IgD-negative memory B cell (primary cell): Measurements from ENCODE around the gene CDH13. TPM values are rescaled to one million over a fixed set of nuclear protein-coding genes. Genes with fewer than 3 reads are reported as not detected.

ENCODE experiments used
- H3K27ac Mint-ChIP-seq, 3 donors: one replicate each; pipeline ENCODE4 v1.8.0; 2020 to 2022; ENCODE audit warnings: mild to moderate bottlenecking in 3 of 3, mixed read lengths in 3 of 3, moderate library complexity in 1 of 3
- H3K27me3 Mint-ChIP-seq: one replicate; pipeline ENCODE4 v1.8.0; 2021; ENCODE audit warnings: mixed read lengths
- H3K36me3 Mint-ChIP-seq: one replicate; pipeline ENCODE4 v1.8.0; 2020; ENCODE audit warnings: mild to moderate bottlenecking, mixed read lengths
- H3K4me1 Mint-ChIP-seq, 3 donors: one replicate each; pipeline ENCODE4 v1.8.0; 2020 to 2022; ENCODE audit warnings: mixed read lengths in 3 of 3, mild to moderate bottlenecking in 1 of 3
- H3K4me3 Mint-ChIP-seq, 4 donors: one replicate each; pipeline ENCODE4 v1.8.0; 2020 to 2022; ENCODE audit warnings: mild to moderate bottlenecking in 4 of 4, mixed read lengths in 4 of 4, moderate library complexity in 3 of 4
- H3K9me3 Mint-ChIP-seq, 3 donors: one replicate each; pipeline ENCODE4 v1.8.0; 2020 to 2021; ENCODE audit warnings: mixed read lengths in 3 of 3, mild to moderate bottlenecking in 1 of 3
- polyA plus RNA-seq: library from polyadenylated mRNA; unstranded; fragments of 300-500 nt; fragmentation: Illumina TruSeq; gene quantifications from one replicate; pipeline ENCODE4 v1.2.3, GENCODE V29; 2021

CDH13 gene
- polyA plus RNA-seq, 1 donor from 2014 or later, result 0.23 TPM

DNA sequence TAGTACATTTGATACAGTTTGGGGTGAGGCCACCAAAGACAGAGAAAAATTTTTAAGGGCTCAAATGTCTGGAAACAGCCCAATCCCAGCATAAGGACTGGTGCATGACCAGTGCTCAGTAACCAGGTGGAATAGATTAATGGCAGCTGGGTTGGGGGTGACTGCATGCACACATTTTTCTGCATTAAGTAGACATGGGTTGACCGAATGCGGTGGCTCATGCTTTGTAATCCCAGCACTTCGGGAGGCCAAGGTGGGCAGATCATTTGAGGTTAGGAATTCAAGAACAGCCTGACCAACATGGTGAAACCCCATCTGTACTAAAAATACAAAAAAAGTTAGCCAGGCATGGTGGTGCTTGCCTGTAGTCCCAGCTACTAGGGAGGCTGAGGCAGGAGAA is 1060.0 kb downstream of the CDH13 start:
- no peak overlapping the region for H3K27ac Mint-ChIP-seq
- H3K4me1 Mint-ChIP-seq, result no peaks in the 10 kb centered on the region
- H3K36me3 Mint-ChIP-seq, result peaks cover 1% of the 10 kb centered on the region
- no peak overlapping the region for H3K4me3 Mint-ChIP-seq
- peaks cover 10% of the 10 kb centered on the region for H3K27me3 Mint-ChIP-seq
- H3K9me3 Mint-ChIP-seq, result no peaks in the 10 kb centered on the region

DNA sequence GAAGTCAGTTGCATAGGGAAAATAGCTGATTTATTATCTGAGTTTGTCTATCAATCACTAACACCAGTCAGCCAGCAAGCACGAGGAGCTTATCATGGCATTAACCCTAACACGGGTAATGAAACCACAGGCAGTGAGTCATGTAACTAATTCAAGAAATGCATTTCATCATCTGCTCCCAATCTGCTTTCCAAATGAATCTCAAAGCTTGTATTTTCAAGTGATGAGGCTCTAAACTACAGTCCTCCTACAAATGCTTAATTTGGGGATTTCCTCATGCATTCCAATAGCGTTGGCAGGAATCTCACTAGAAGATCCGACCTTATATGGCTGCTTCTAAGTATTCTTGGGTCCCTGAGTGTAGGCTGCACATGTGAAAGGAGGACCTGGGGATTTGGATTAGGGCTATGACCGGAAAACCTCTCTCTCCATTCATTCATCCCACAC is 1062.6 kb downstream of the CDH13 start:
- Mint-ChIP-seq H3K4me3 (no peak overlapping the region), H3K27ac (no peak overlapping the region), H3K27me3 (peaks cover 4% of the 10 kb centered on the region), H3K36me3 (peaks cover 1% of the 10 kb centered on the region), H3K4me1 (peaks cover 0 to 2% (median 0%) of the 10 kb centered on the region in 3 donors), H3K9me3 (no peaks in the 10 kb centered on the region)

DNA sequence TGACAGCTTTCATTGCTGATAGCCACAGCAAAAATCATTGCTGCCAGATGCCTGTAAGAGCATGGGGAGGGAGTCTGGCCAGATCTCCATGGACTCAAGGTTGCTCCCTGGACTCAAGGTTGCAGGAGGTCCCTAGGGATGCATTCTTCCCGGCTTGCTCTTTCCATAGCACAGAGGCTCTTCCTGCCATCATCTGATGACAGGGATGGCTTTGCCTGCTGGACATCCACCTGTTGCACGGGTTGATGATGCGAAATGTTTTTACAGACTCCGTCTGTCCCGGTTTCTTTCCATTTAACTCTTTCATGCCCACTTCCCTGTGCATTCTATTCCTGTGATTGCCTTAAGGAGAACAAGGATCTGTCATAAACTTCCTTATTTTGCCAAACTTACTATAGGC is 1065.5 kb downstream of the CDH13 start:
- Mint-ChIP-seq H3K27ac (no peak overlapping the region), H3K36me3 (peaks cover 1% of the 10 kb centered on the region), H3K9me3 (peaks cover 0 to 2% (median 0%) of the 10 kb centered on the region in 3 donors), H3K4me3 (no peak overlapping the region), H3K4me1 (peaks cover 0 to 2% (median 0%) of the 10 kb centered on the region in 3 donors), H3K27me3 (peaks cover 4% of the 10 kb centered on the region)

DNA sequence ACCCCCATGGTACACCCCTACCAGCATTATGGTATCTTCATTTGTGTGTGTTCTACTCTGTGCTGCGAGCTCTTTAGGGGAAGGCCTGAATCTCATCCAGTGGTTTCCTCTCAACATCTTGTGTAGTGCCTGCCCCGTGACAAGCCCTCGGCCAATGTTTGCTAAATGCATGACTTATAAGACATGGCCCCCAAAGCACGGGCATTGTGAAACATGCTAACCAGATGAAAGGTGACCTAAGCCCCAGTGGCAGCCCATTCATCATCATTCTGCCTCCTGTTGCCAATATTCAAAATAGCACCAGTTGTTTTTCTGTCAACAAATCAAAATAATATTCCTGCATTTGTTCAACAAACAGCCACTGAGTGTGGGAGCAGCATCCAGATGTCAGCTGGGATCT is 1072.2 kb downstream of the CDH13 start:
- no peaks in the 10 kb centered on the region for H3K36me3 Mint-ChIP-seq
- peaks cover 6% of the 10 kb centered on the region for H3K27me3 Mint-ChIP-seq
- H3K27ac Mint-ChIP-seq, result no peak overlapping the region
- peaks cover 0 to 2% (median 0%) of the 10 kb centered on the region in 3 donors for H3K9me3 Mint-ChIP-seq
- no peaks in the 10 kb centered on the region for H3K4me1 Mint-ChIP-seq
- no peak overlapping the region for H3K4me3 Mint-ChIP-seq

DNA sequence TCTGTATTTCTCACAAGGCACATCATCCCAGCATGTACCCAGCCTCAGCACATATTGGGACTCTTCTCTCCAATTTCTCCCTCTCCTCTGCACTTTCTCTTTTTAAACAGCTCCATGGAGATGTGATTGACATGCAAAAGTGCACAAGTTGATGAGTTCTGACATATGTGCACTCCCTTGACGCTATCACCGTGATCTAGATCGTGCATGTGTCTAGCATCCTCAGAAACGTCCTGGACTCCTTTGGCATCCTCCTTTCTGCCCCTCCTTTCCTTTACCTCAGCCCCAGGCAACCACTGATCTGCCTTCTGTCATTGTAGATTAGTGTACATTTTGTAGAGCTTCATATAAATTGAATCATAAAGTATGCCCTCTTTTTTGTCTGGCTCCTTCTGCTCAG is 1073.0 kb downstream of the CDH13 start:
- no peaks in the 10 kb centered on the region for H3K36me3 Mint-ChIP-seq
- no peak overlapping the region for H3K4me3 Mint-ChIP-seq
- H3K4me1 Mint-ChIP-seq, result no peaks in the 10 kb centered on the region
- no peak overlapping the region for H3K27ac Mint-ChIP-seq
- H3K9me3 Mint-ChIP-seq, result peaks cover 0 to 2% (median 0%) of the 10 kb centered on the region in 3 donors
- H3K27me3 Mint-ChIP-seq, result peaks cover 6% of the 10 kb centered on the region

DNA sequence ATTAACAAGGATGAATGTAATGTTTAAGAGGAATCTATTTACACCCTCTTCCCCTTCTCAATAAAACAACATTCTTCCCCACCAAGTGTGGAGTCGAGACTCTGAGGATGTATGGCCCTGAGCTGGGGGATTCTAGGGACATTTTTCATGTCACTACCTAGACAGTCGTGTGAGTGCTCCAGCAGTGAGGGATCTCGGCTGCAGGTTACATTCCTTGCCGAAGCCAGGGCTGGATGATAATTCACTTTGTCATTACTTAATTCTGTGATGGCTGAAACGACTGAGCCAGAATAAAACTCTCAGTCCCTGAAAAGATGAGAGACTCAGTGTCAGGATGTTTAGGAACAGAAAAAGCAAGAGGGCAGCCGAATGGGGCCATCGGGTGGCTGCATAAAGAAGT is 1074.1 kb downstream of the CDH13 start:
- H3K27ac Mint-ChIP-seq, result no peak overlapping the region

DNA sequence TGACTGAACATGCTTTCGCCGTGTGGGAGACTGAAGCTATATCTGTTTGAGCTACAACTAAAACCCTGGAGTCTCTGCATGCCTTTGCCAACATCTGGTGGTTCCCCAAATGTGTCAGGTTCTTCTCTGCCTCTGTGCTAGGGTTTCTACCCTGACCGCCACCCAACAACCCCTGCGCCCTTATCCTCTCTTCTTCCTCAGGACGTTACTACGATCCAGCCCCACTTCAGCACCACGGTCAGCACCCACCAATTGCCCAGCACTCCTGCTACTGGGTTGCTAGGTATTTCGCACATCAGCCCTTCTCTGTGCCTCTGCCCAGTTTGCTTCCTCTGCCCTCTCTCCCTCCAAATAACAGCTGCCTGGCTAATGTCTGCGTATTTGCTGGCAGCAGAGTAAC is 1074.7 kb downstream of the CDH13 start:
- Mint-ChIP-seq H3K27me3 (peaks cover 6% of the 10 kb centered on the region), H3K9me3 (peaks cover 0 to 3% (median 0%) of the 10 kb centered on the region in 3 donors), H3K4me1 (no peaks in the 10 kb centered on the region), H3K36me3 (no peaks in the 10 kb centered on the region), H3K27ac (no peak overlapping the region), H3K4me3 (no peak overlapping the region)

More for the DNA sequence above, 1074.1 kb downstream of the CDH13 start:
- peaks cover 0 to 2% (median 0%) of the 10 kb centered on the region in 3 donors for H3K9me3 Mint-ChIP-seq
- H3K36me3 Mint-ChIP-seq, result no peaks in the 10 kb centered on the region
- H3K4me3 Mint-ChIP-seq, result no peak overlapping the region
- peaks cover 6% of the 10 kb centered on the region for H3K27me3 Mint-ChIP-seq
- no peaks in the 10 kb centered on the region for H3K4me1 Mint-ChIP-seq

DNA sequence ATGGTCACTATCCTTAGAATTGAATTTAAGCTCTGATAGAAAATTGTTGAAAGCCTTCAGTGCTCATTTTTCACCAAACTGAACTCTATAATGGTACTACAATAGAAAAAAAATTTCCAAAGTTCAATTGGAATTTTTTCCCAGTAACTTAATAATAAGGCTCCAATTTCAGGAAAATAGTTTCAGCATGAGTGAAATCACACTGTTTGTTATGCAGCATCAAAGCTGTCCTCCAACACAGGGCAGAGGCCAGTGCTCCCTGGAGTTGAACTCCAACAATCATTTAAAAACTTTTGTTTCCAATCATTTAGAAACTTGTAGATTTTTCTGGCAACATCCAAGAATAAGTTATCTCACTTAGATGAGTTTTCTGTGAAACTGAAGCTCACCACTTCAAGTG is 1077.9 kb downstream of the CDH13 start:
- Mint-ChIP-seq H3K9me3 (peaks cover 0 to 1% (median 0%) of the 10 kb centered on the region in 3 donors), H3K4me3 (no peak overlapping the region), H3K36me3 (no peaks in the 10 kb centered on the region), H3K27ac (no peak overlapping the region), H3K4me1 (no peaks in the 10 kb centered on the region), H3K27me3 (peaks cover 6% of the 10 kb centered on the region)

DNA sequence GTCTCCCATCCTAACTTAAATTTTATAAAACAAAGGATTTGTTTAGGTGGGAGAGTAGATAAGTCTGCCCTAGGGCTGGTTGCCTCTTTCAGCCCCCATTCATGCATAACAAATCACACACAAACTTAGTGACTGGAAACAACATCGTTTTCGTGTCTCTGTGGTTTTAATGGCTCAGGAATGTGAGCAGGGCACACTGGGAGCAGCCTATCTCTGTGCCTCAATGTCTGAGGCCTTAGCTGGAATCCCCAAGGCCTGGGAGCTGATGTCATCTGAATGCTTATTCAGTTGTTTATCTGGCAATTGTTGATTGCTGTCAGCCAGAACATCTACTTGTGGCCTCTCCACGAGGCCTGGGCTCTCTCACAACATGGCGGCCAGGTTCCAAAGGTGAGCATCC is 1079.1 kb downstream of the CDH13 start:
- Mint-ChIP-seq H3K27me3 (peaks cover 7% of the 10 kb centered on the region), H3K9me3 (peaks cover 0 to 1% (median 0%) of the 10 kb centered on the region in 3 donors), H3K36me3 (no peaks in the 10 kb centered on the region)

DNA sequence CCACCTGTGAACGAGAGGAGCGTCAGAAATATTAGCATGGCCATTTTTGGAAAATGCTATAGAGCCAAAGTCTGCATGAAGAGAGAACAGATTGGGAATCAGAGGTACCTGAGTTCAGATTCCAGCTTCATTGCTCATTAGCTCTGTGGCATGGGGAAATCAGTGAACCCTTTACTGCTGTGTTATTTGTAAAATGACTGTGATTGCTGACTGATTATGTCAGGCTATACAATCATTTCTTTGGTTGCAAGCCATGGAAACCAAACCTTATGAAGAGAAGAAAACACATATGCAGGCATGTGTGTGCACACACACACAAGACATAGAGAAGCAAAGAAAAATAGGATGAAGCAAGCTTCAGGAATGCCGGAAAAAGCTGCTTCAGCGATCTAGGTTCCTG is 1079.6 kb downstream of the CDH13 start:
- peaks cover 7% of the 10 kb centered on the region for H3K27me3 Mint-ChIP-seq
- H3K4me1 Mint-ChIP-seq, result no peaks in the 10 kb centered on the region
- H3K36me3 Mint-ChIP-seq, result no peaks in the 10 kb centered on the region
- H3K4me3 Mint-ChIP-seq, result peak overlapping the region in 1 of 4 donors; percentile 19
- no peak overlapping the region for H3K27ac Mint-ChIP-seq
- peaks cover 0 to 1% (median 0%) of the 10 kb centered on the region in 3 donors for H3K9me3 Mint-ChIP-seq

More for the DNA sequence above, 1079.1 kb downstream of the CDH13 start:
- Mint-ChIP-seq H3K4me3 (peak overlapping the region in 1 of 4 donors; percentile 19), H3K4me1 (no peaks in the 10 kb centered on the region), H3K27ac (no peak overlapping the region)

DNA sequence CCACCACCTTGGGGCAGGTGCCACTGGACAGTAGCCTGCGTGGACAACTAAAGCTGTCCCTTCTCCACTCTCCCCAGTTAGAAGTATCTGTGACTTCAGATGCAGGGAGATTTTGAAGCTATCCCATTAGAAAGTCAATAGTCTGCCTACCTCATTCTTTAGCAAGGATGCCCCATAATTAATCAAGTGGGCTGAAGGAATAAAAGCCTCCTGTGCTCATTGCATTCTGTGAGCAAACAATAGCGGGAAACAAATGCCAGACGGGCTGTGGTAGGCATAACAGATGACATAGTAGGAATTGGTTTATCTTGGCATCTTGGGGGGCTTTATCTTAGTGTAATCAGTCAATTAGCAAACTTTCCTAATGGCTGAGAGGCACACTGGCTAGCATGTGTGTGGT is 1084.3 kb downstream of the CDH13 start:
- H3K27me3 Mint-ChIP-seq, result peaks cover 2% of the 10 kb centered on the region
- H3K36me3 Mint-ChIP-seq, result no peaks in the 10 kb centered on the region
- H3K27ac Mint-ChIP-seq, result no peak overlapping the region
- H3K4me1 Mint-ChIP-seq, result no peaks in the 10 kb centered on the region
- peaks cover 0 to 1% (median 0%) of the 10 kb centered on the region in 3 donors for H3K9me3 Mint-ChIP-seq
- H3K4me3 Mint-ChIP-seq, result no peak overlapping the region

DNA sequence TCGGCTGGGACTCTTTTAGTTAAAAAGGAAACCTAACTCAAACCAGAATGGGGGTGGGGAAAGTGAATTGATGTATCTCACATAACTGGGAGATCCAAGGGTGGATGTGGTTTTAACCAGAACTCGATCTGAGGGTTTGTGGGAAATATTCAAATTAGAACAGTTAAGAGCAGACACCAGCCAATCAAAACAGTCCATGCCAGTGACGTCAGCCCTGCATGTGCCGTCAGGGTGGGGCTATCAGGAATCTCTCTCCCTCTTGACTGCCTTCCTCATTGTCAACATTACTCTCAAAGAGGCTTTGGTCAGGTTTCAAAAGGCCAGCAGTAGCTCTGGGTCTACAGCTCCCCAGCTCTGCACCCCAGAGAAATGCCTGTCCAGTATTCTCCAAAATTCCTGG is 1086.8 kb downstream of the CDH13 start:
- Mint-ChIP-seq H3K4me1 (no peaks in the 10 kb centered on the region), H3K4me3 (no peak overlapping the region), H3K9me3 (no peaks in the 10 kb centered on the region), H3K27me3 (peaks cover 10% of the 10 kb centered on the region), H3K27ac (no peak overlapping the region), H3K36me3 (no peaks in the 10 kb centered on the region)

DNA sequence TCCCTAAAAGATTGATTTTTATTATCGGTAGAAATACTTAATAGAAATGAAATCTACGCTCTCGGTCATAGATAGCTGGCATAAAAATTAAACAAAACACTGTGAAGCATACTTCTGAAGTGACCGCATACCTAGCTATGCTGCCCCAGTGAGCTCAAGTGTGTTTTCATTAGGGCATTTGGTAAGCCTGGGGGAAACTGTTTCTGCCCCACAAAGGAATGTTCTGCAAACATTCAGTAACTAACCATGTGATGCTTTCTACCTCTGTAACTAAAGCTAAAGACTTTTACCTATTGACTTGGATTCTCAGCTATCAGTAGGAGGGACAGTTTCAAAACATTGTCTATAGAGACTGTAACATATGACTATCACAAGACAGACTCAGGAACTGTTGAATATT is 1087.5 kb downstream of the CDH13 start:
- Mint-ChIP-seq H3K4me3 (no peak overlapping the region), H3K36me3 (no peaks in the 10 kb centered on the region), H3K27me3 (peaks cover 11% of the 10 kb centered on the region), H3K9me3 (no peaks in the 10 kb centered on the region), H3K4me1 (no peaks in the 10 kb centered on the region), H3K27ac (no peak overlapping the region)

DNA sequence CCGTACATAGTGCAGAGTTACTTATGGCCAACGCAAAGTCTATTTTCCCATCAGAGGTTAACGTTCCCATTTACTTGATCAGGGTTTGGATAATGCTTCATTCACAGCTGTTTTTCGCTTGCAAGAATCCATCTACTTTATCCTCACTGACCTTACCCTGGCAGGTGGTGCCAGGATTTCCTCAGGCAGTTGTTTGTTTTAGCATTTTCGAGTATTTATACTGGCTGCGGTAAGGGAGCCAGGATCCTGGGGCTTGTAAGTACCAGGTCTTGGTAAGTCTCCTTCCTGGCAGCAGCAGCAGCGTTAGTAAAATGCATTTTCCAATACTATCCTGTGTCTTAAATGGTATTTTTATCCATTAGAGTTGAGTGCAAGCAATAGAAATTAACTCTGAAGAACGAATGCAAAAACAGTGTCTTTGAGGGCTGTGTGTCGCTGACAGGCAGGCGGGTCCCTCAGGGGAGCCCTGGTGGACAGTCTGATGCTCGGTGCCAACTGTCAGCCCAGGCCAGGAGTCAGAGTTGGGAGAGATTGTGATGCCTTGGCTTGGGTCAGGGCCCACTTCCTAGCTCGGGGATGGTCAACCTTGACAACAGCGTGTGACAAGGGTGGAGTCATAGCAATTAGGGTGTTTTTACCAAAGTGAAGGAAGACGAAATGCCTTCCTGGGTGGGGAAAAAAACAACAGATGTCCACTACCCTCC is 1088.6 kb downstream of the CDH13 start:
- Mint-ChIP-seq H3K9me3 (no peaks in the 10 kb centered on the region), H3K4me1 (no peaks in the 10 kb centered on the region), H3K27me3 (peaks cover 13% of the 10 kb centered on the region), H3K4me3 (no peak overlapping the region), H3K36me3 (no peaks in the 10 kb centered on the region), H3K27ac (no peak overlapping the region)

DNA sequence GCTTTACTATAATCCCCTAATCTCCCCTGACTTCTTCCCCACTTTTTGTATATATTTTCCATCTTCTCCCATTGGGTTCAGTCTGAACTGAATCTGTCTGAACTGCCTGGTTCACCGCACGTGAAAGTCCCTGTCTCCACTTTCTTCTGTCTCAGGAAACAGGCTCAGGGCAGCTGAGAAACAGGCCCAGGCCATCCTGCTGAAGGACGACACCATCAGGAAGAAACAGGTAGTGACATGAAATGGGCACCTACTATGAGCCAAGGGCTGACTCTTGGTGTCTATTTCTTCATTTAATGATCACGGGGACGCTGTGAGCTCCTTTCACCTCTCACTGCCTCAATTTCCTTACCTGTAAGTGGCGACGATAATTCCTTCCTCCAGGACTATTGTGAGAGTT is 1090.5 kb downstream of the CDH13 start:
- H3K9me3 Mint-ChIP-seq, result no peaks in the 10 kb centered on the region
- peak overlapping the region in 1 of 3 donors; percentile 84 for H3K27ac Mint-ChIP-seq
- no peaks in the 10 kb centered on the region for H3K4me1 Mint-ChIP-seq
- no peaks in the 10 kb centered on the region for H3K36me3 Mint-ChIP-seq
- H3K27me3 Mint-ChIP-seq, result peaks cover 15% of the 10 kb centered on the region
- H3K4me3 Mint-ChIP-seq, result no peak overlapping the region

DNA sequence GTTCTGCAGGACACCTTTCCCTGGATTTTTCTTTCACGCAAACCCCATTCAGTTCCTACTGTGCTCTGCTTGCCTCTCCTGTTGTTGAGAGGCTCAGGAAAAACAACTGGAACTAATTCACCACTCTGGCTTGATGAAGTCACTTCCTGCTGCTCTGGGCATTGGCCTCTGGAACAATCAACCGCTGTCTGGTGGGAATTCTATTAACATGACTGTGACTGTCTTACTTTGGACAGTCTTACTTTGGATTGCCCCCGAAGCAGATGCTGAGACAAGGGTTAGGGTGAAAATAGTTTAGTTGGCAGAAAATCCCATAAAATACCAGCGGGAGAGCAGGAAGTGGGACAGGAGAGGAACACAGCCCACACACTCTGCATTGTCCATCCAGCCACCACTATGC is 1091.0 kb downstream of the CDH13 start:
- Mint-ChIP-seq H3K27ac (peak overlapping the region in 1 of 3 donors; percentile 84), H3K4me1 (no peaks in the 10 kb centered on the region), H3K36me3 (no peaks in the 10 kb centered on the region)

More for the DNA sequence above, 1091.0 kb downstream of the CDH13 start:
- Mint-ChIP-seq H3K9me3 (no peaks in the 10 kb centered on the region), H3K27me3 (peaks cover 15% of the 10 kb centered on the region), H3K4me3 (no peak overlapping the region)
